A549 (cell line): ENCODE data around the gene TSPAN4. TPM values are rescaled to one million over a fixed set of nuclear protein-coding genes. Genes with fewer than 3 reads are reported as not detected.
A peak's percentile ranks its signal among the peaks of the same experiment; 100 is the strongest.

Experiments used
- ATAC-seq, 2 experiments: fragments of 200-7000 bp in 1 of 2; fragments of >200 bp in 1 of 2; cut with Nextera tagmentation in 1 of 2; cut with Tn5 transposase in 1 of 2; 3 replicates each; pipeline versions ENCODE4 v1.8.0 to v1.9.1; 2018 to 2020; ENCODE audit warnings: mild to moderate bottlenecking in 1 of 2, moderate library complexity in 1 of 2
- CTCF ChIA-PET: fragments of 300-600 bp; sonication (Branson Sonifier 250); formaldehyde crosslinking; extraction: SDS; loops from one replicate; lab custom pipeline; 2021; ENCODE audit warnings: antibody characterized with exemption, inconsistent platforms; lab: Yijun Ruan, JAX
- POLR2A ChIA-PET: fragments of 350-600 bp; formaldehyde crosslinking; extraction: SDS; loops from one replicate; lab custom pipeline; 2021; ENCODE audit warnings: antibody characterized with exemption, inconsistent platforms; lab: Yijun Ruan, JAX
- DNase-seq, 2 experiments: peaks; one replicate each; pipeline versions ENCODE4 v3.0.0 to v3.0.0-alpha.2; 2011 to 2016; ENCODE audit warnings: low read depth in 1 of 2, low spot score in 1 of 2
- FAIRE-seq: peaks from 2 replicates; lab custom pipeline; 2011; peaks lifted over from hg19 to GRCh38; lab: Jason Lieb, UNC
- H3K27ac ChIP-seq, 2 experiments: fragments of >200 bp; sonication (Bioruptor Twin); formaldehyde crosslinking; 3 replicates each; pipeline ENCODE4 v1.5.1; 2016 to 2017
- H3K4me1 ChIP-seq: fragments of >200 bp; sonication (Bioruptor Twin); formaldehyde crosslinking; 3 replicates; pipeline ENCODE4 v1.6.1; 2016
- H3K4me2 ChIP-seq: fragments of >200 bp; sonication (Bioruptor Twin); formaldehyde crosslinking; 3 replicates; pipeline ENCODE4 v1.6.1; 2016
- H3K4me3 ChIP-seq: fragments of >200 bp; sonication (Bioruptor Twin); formaldehyde crosslinking; 3 replicates; pipeline ENCODE4 v1.5.1; 2016
- H3K9me3 ChIP-seq: fragments of >200 bp; sonication (Bioruptor Twin); formaldehyde crosslinking; 3 replicates; pipeline ENCODE4 v1.6.1; 2016
- BHLHE40 ChIP-seq: IDR thresholded peaks from 2 replicates; pipeline ENCODE4 v1.6.1; 2012; ENCODE audit warnings: low read depth, low read length, inconsistent platforms
- CBX2 ChIP-seq: fragments of 200-600 bp; sonication (generic); IDR thresholded peaks from 2 replicates; pipeline ENCODE4 v1.6.1; 2016; ENCODE audit warnings: low read depth, mild to moderate bottlenecking, borderline replicate concordance
- CHD2 ChIP-seq: fragments of 150-350 bp; IDR thresholded peaks from 2 replicates; pipeline ENCODE4 v1.6.1; 2014; ENCODE audit warnings: low read length; ENCODE audit not compliant: partially characterized antibody
- EHMT2 ChIP-seq: fragments of 200-600 bp; sonication (generic); IDR thresholded peaks from 2 replicates; pipeline ENCODE4 v1.6.1; 2016; ENCODE audit warnings: antibody characterized with exemption, low read depth, mild to moderate bottlenecking, moderate library complexity
- EP300 ChIP-seq, 2 experiments: fragments of >200 bp; sonication (Bioruptor Twin); formaldehyde crosslinking; IDR thresholded peaks; 2 replicates in 1 of 2; 3 replicates in 1 of 2; pipeline ENCODE4 v1.6.1; 2016 to 2017
- ESRRA ChIP-seq: fragments of 150-350 bp; IDR thresholded peaks from 2 replicates; pipeline ENCODE4 v1.6.1; 2014; ENCODE audit warnings: mild to moderate bottlenecking, low read length, borderline replicate concordance
- GATA3 ChIP-seq: IDR thresholded peaks from 2 replicates; pipeline ENCODE4 v1.6.1; 2012; ENCODE audit warnings: borderline replicate concordance
- HDAC2 ChIP-seq: fragments of 200-600 bp; sonication (generic); IDR thresholded peaks from 2 replicates; pipeline ENCODE4 v1.6.1; 2016
- HEYL ChIP-seq: fragments of 250-450 bp; sonication (Bioruptor Pico); IDR thresholded peaks from 2 replicates; pipeline ENCODE4 v1.8.0; 2021; ENCODE audit warnings: mild to moderate bottlenecking, moderate library complexity
- HOXA7 ChIP-seq: fragments of 250-450 bp; sonication (Bioruptor Pico); IDR thresholded peaks from 2 replicates; pipeline ENCODE4 v1.5.0; 2020; ENCODE audit warnings: mild to moderate bottlenecking, moderate library complexity
- JUNB ChIP-seq: fragments of >200 bp; sonication (Bioruptor Twin); formaldehyde crosslinking; IDR thresholded peaks from 2 replicates; pipeline ENCODE4 v1.6.1; 2016
- MAX ChIP-seq: IDR thresholded peaks from 2 replicates; pipeline ENCODE4 v1.6.1; 2012
- PBX3 ChIP-seq: IDR thresholded peaks from 2 replicates; pipeline ENCODE4 v1.6.1; 2012
- POLR2AphosphoS2 ChIP-seq: conservative IDR thresholded peaks from 2 replicates; pipeline ENCODE4 v1.6.1; 2012; ENCODE audit warnings: low read length, improper control_type of control experiment, inconsistent platforms
- RCOR1 ChIP-seq: fragments of 150-350 bp; IDR thresholded peaks from 2 replicates; pipeline ENCODE4 v1.6.1; 2014; ENCODE audit warnings: antibody characterized with exemption, low read length, low read depth
- TP53 ChIP-seq: fragments of 250-450 bp; sonication (Bioruptor Pico); IDR thresholded peaks from 2 replicates; pipeline ENCODE4 v1.5.0; 2021; ENCODE audit warnings: mild to moderate bottlenecking, moderate library complexity
- ZSCAN20 ChIP-seq: fragments of 250-450 bp; sonication (Bioruptor Pico); IDR thresholded peaks from 2 replicates; pipeline ENCODE4 v1.8.0; 2022; ENCODE audit warnings: mild to moderate bottlenecking, moderate library complexity
- WGBS: methylation state at CpG from one replicate; pipeline ENCODE4 v1.1.6; 2017; ENCODE audit errors: missing lambda C conversion rate; 5-methylcytosine and 5-hydroxymethylcytosine counted together
- polyA plus RNA-seq, 4 experiments: library from polyadenylated mRNA; depleted of rRNA in 3 of 4; stranded (reverse); fragments of >200 nt; fragmentation: RNase III in 1 of 4; extraction: RNeasy Plus Mini Kit Qiagen cat#74134 plus additional on column Dnase treatment in 1 of 4; gene quantifications; 2 replicates in 3 of 4; 3 replicates in 1 of 4; pipeline ENCODE4 v1.2.3, GENCODE V29; 2011 to 2017

The TSPAN4 gene
- polyA plus RNA-seq, 2 of the 4 experiments (the other 2 are of a cell fraction) = 83.5 to 145 TPM

DNA sequence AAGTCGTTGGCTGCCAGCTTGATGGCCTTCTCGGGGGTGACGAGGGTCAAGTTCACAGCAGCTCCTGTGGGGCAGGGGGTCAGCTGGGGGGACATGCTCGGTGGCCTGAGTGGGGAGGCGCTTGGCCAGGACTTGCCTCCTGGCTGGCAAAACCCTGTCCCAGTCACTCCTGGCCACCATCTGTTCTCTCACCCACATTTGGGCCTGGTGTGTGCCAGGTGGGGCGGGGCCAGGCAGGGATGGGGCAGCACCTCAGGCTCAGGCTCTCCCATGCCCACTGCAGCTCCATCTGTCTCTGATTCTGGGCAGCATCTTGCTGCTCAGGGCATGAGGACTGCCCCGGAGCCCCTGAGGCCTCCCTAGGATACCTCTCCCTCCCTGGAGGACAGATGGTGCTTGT lies 49.1 kb upstream of the TSPAN4 start:
- Histone ChIP-seq H3K4me2 (no peak overlapping the region), H3K27ac (no peak overlapping the region)
- POLR2A ChIA-PET = no interaction called here
- TF ChIP-seq CHD2 = no peak
- TF ChIP-seq ESRRA = no peak
- TF ChIP-seq PBX3 = no peak
- TF ChIP-seq EHMT2 = no peak
- TF ChIP-seq GATA3 = no peak
- no peak for TF ChIP-seq ZSCAN20 (CRISPR knock-in tag)
- no peak for TF ChIP-seq HDAC2
- TF ChIP-seq CBX2 = no peak
- no peak for TF ChIP-seq RCOR1
- TF ChIP-seq, all 56 proteins: peak for 0
- CTCF ChIA-PET = interaction anchor here (0.9 kb wide), 1 partner anchor 28 kb away, joined by 3 read pairs; no protein-coding TSS in a partner anchor
- peaks cover 51% of the 10 kb centered on the region for H3K4me1 ChIP-seq
- no peaks in the 10 kb centered on the region for H3K9me3 ChIP-seq
- 100% methylated on average over 1 of the region's 7 CpGs for WGBS
- no peak for DNase-seq
- H3K4me3 ChIP-seq = no peak overlapping the region
- no peak for FAIRE-seq
- ATAC-seq = no peak

GRCh38 chr11:794013-794765 lies 48.5 kb upstream of the TSPAN4 start:
- CTCF ChIA-PET = interaction anchor here (0.9 kb wide), 1 partner anchor 29 kb away, joined by 3 read pairs; no protein-coding TSS in a partner anchor
- Histone ChIP-seq H3K9me3 (no peaks in the 10 kb centered on the region), H3K27ac (no peak overlapping the region), H3K4me2 (no peak overlapping the region), H3K4me1 (peaks cover 50% of the 10 kb centered on the region)
- ATAC-seq (no peak), FAIRE-seq (no peak)
- 95% methylated on average over 15 of the region's 31 CpGs for WGBS
- TF ChIP-seq HOXA7 (no peak), HDAC2 (no peak), EP300 (IDR thresholded peaks at IDR 0.05) (no peak), TP53 (CRISPR knock-in tag) (no peak), GATA3 (no peak), POLR2AphosphoS2 (no peak), HEYL (CRISPR knock-in tag) (no peak)
- TF ChIP-seq, all 56 proteins: peak for 0
- POLR2A ChIA-PET = no interaction called here
- no peak for DNase-seq
- H3K4me3 ChIP-seq = no peak overlapping the region

- WGBS = 60% methylated on average over 27 of the region's 38 CpGs
- Histone ChIP-seq H3K4me1 (peaks cover 41% of the 10 kb centered on the region), H3K4me3 (no peak overlapping the region), H3K27ac (peak overlapping the region in 1 of 2 experiments; percentile 99; a peak in 4 of 6 replicates), H3K4me2 (peak overlapping the region; percentile 90), H3K9me3 (no peaks in the 10 kb centered on the region)
- ChIA-PET CTCF (interaction anchor here (1.5 kb wide), 1 partner anchor 10 kb away, joined by 3 read pairs; the partner anchor contains the start of gene PIDD1), POLR2A (interaction anchor here (0.8 kb wide), 1 partner anchor 25 kb away, joined by 3 read pairs; no protein-coding TSS in a partner anchor)
- peak; percentile 37; the same call in 1 of the 2 replicates for TF ChIP-seq MAX
- TF ChIP-seq JUNB = no peak
- peak; percentile 80 for TF ChIP-seq BHLHE40
- ATAC-seq = no peak
- no peak for FAIRE-seq
- no peak for DNase-seq
These were observed 47.7 kb upstream of the TSPAN4 start for GRCh38 chr11:794766-795633.
